Endothelial cell of coronary artery (primary cell): Measurements from ENCODE around the gene KRT33A. TPM values are rescaled to one million over a fixed set of nuclear protein-coding genes. Genes with fewer than 3 reads are reported as not detected.

Experiments used
- total RNA-seq: library from RNA; depleted of rRNA; stranded (reverse); fragments of >200 nt; gene quantifications from 2 replicates; pipeline ENCODE4 v1.2.3, GENCODE V29; 2014

The KRT33A gene
- not detected in 2 replicates for total RNA-seq

GRCh38 chr17:41350381-41350878 is at the start of gene KRT33A:
Gene KRT33A (minus strand): TSS chr17:41350828. CDS start chr17:41350767, 61 bp downstream.

DNA sequence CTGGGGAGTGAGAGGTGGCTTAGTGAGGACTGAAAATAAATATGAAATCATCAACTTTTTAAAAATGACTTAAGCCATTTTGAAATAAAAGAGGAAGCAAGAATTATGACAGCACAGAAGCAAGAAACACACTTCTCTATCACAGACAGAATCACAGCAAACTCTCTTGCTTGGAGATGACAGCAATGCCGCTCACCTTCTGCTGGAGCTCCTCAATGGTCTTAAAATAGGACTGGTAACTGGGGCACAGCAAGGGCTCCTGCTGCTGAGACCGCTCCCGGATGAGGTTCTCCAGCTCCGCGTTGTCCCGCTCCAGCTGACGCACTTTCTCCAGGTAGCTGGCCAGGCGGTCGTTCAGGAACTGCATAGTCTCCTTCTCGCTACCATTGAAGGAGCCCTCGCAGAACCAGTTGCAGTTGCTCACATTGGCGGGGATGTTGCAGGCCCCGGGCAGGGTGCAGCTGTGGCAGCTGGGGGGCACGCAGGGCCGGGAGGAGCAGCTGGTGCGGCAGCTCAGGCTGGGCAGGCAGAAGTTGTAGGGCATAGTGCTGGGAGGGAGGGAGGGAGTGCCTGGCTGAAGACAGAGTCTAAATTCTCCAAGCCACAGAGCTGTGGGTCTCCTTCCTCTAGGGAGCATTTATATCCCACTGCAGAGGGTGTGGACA is 46.5 kb upstream of the KRT33A start, which contains the start of gene KRT31:
Gene KRT31 (minus strand): TSS at position 613 of the 665 bp plus-strand sequence. CDS start 69 bp downstream, at position 544.

GRCh38 chr17:41381943-41382342 is 31.3 kb upstream of the KRT33A start, which contains the start of gene KRT34:
Gene KRT34 (minus strand): TSS chr17:41382306. CDS start chr17:41382246, 60 bp downstream.

DNA sequence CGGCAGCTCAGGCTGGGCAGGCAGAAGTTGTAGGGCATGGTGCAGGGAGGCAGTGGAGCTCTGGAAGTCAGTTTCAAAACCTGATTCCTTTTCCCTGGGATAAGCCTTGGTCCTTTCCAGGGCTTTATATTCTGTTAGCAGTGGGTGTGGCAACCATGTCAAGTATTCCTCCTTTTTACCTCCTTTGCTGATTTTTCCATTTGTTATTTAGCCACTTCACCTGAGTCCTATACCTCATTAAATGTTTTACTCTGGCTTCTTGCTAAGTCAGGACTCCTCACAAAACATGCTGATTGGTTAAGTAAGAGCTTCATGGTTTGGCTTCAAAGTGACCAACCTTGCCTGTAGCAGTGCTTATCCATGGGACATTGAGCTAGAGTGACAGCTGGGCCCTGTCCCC is 19.1 kb upstream of the KRT33A start, which contains the start of gene KRT33B:
Gene KRT33B (minus strand): TSS at position 101 of the 400 bp plus-strand sequence. CDS start 63 bp downstream, at position 38.

DNA sequence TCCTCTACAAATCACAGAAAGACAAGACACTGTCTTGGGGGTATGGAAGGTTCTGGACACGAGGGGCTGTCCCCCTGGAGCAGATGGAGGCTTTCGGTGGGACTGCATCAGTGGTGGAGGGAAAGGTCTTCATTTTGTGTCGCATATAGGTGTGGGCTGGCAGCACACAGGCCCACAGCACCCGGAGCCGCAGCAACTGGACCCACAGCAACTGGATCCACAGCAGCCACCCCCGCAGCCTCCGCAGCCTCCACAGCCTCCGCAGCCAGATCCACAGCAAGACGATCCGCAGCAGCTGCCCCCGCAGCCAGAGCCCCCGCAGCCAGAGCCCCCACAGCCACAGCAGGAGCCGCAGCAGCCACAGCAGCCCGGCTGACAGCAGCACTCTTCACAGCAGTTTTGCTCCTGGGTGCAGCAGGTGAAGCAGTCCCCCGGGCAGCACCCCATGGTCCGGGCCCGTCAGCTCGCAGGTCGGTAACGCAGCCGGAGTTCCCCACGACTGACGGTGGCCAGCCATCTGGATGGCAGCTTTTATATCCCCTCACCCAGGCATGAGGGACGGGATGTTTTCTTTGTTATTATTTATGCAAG is 35.3 kb downstream of the KRT33A start, which contains the start of gene KRTAP17-1:
Gene KRTAP17-1 (minus strand): TSS at position 507 of the 591 bp plus-strand sequence. CDS start 60 bp downstream, at position 447.

GRCh38 chr17:41308918-41309359 is 41.7 kb downstream of the KRT33A start, which contains the start of gene KRTAP16-1:
Gene KRTAP16-1 (minus strand): TSS chr17:41309309. CDS start chr17:41309253, 56 bp downstream.

DNA sequence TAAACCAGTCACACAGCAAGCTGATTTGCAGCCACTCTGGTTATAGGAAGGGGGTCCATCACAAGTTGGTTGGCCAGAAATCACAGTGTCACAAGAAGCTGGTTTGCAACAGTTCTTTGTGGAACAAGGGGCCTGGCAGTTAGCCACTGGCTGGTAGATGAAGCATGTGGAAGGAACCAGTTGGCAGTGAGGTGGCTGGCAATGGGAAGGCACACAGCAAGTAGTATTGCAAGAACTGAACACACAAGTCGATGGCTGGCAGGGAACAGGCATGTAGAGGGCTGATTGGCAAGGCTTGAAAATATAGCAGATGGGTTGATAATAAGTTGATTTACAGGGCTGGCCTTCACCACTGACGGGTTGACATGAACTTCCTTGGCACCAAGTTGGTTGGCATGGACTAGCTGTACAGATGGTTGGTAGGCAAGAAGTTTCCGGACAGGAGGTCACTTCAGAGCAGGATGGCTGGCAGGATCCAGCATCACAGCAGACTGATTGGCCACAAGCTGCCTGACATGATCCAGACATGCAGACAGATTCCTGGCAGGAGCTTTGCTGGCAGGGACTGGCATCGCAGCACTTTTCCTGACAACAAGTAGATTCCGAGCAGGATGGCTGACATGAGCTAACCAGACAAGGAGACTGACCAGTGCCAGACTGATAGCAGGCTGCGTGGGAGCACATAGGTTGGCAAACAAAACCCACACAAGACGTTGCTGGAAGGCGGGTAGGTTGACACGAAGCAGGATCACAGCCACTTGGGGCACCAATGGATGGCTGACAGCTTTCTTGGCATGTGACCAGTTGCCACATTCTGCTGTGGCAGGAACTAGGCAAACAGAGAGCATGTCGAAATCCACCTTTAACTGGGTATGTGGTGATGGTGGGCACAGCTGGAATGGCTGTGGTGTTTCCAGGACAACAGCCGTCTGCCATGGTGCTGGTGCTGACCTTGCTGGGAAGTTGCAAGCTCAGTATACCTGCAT is 48.4 kb downstream of the KRT33A start, which contains the start of gene KRTAP29-1:
Gene KRTAP29-1 (minus strand): TSS at position 936 of the 986 bp plus-strand sequence. CDS start 0 bp downstream, at position 936.

Other genes with a start within 250 kb of the KRT33A start
- gene KRTAP4-16, start 248.6 kb downstream of the KRT33A start, total RNA-seq, result not detected in 2 replicates
- not detected in 2 replicates for gene KRTAP4-9, start 245.4 kb downstream of the KRT33A start, total RNA-seq
- not detected in 2 replicates for gene KRTAP4-11, start 232.5 kb downstream of the KRT33A start, total RNA-seq
- not detected in 2 replicates for gene KRTAP4-12, start 226.6 kb downstream of the KRT33A start, total RNA-seq
- gene KRTAP4-6, start 210.3 kb downstream of the KRT33A start, total RNA-seq, result not detected in 2 replicates
- not detected in 2 replicates for gene KRTAP4-5, start 201.0 kb downstream of the KRT33A start, total RNA-seq
- gene KRTAP4-4, start 190.1 kb downstream of the KRT33A start, total RNA-seq, result not detected in 2 replicates
- not detected in 2 replicates for gene KRTAP4-3, start 182.6 kb downstream of the KRT33A start, total RNA-seq
- not detected in 2 replicates for gene KRTAP4-2, start 172.6 kb downstream of the KRT33A start, total RNA-seq
- not detected in 2 replicates for gene KRTAP4-1, start 165.9 kb downstream of the KRT33A start, total RNA-seq
- not detected in 2 replicates for gene KRTAP9-1, start 160.9 kb downstream of the KRT33A start, total RNA-seq
- not detected in 2 replicates for gene KRTAP9-2, start 124.2 kb downstream of the KRT33A start, total RNA-seq
- gene KRTAP9-3, start 118.4 kb downstream of the KRT33A start, total RNA-seq, result not detected in 2 replicates
- not detected in 2 replicates for gene KRTAP9-8, start 112.8 kb downstream of the KRT33A start, total RNA-seq
- not detected in 2 replicates for gene KRTAP9-4, start 101.1 kb downstream of the KRT33A start, total RNA-seq
- gene KRTAP9-9, start 95.4 kb downstream of the KRT33A start, total RNA-seq, result not detected in 2 replicates
- not detected in 2 replicates for gene KRTAP9-6, start 85.5 kb downstream of the KRT33A start, total RNA-seq
- not detected in 2 replicates for gene KRTAP9-7, start 75.1 kb downstream of the KRT33A start, total RNA-seq
- gene KRTAP29-1, start 48.0 kb downstream of the KRT33A start, total RNA-seq, result not detected in 2 replicates
- not detected in 2 replicates for gene KRTAP16-1, start 41.5 kb downstream of the KRT33A start, total RNA-seq
- gene KRTAP17-1, start 35.1 kb downstream of the KRT33A start, total RNA-seq, result not detected in 2 replicates
- not detected in 2 replicates for gene KRT33B, start 19.0 kb upstream of the KRT33A start, total RNA-seq
- not detected in 2 replicates for gene KRT34, start 31.5 kb upstream of the KRT33A start, total RNA-seq
- gene KRT31, start 46.8 kb upstream of the KRT33A start, total RNA-seq, result not detected in 2 replicates
- gene KRT37, start 73.8 kb upstream of the KRT33A start, total RNA-seq, result not detected in 2 replicates
- gene KRT38, start 90.2 kb upstream of the KRT33A start, total RNA-seq, result not detected in 2 replicates
- gene KRT32, start 116.6 kb upstream of the KRT33A start, total RNA-seq, result not detected in 2 replicates
- 0.09 TPM in 1 of 2 replicates, not detected in the other for gene KRT35, start 130.3 kb upstream of the KRT33A start, total RNA-seq
- under 0.01 TPM in 1 of 2 replicates, not detected in the other for gene KRT36, start 139.1 kb upstream of the KRT33A start, total RNA-seq
- not detected in 2 replicates for gene KRT13, start 154.8 kb upstream of the KRT33A start, total RNA-seq
- 0.56 and 1.8 TPM in 2 replicates for gene KRT15, start 168.1 kb upstream of the KRT33A start, total RNA-seq
- gene KRT19, start 177.5 kb upstream of the KRT33A start, total RNA-seq, result 144 and 171 TPM in 2 replicates
- gene KRT9, start 221.2 kb upstream of the KRT33A start, total RNA-seq, result not detected in 2 replicates
- gene KRT14, start 236.1 kb upstream of the KRT33A start, total RNA-seq, result 0.19 TPM in 1 of 2 replicates, not detected in the other